Measurements from ENCODE around the gene TLE7.

- TF ChIP-seq CTCF (IDR thresholded peaks at IDR 0.05) = no peak
- no peak for TF ChIP-seq POLR2A (IDR thresholded peaks at IDR 0.05)
- TF ChIP-seq POLR2AphosphoS5 (IDR thresholded peaks at IDR 0.05) = no peak
- TF ChIP-seq EP300 (IDR thresholded peaks at IDR 0.05) = no peak
These were observed 19.1 kb upstream of the TLE7 start for GRCh38 chr16:71460941-71461340.
